ENCODE data around the gene DPH1.

The DPH1 gene

DNA sequence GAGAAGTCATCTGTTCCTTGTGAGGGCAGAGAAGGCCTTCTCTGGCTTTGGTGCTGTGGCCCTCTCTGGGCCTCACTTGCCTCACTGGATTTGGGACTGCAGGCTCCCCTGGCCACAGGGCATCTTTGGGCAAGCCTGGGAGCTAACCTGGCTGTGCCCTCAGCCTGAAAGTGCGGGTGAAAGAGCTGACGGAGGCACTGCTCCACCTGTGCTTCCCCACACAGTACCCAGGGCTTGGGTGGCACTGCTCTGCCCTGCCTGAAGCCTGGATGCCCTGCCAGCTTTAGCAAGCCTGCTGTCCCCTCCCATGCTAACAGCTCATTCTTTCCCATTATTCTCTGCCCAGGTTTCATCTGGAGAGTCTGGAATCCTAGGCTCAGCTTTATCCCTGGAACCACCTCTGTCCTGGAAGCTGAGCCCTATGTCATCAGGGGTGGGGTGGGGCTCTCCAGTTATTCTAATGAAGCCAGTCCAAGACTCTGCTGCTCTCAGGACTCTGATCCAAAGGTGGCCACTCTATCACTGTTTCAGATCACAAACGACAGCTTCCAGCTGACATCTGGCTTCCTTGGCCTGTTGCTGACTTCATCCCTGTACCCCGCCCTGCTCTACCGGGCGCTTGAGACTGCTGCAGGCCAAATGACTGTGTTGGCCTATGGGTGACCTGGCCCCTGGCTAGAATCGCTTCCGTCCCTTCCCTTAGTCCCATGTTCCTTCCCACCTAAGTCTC is 54.2 kb downstream of the DPH1 start:
- TF ChIP-seq LEF1 (IDR thresholded peaks at IDR 0.05; ENCODE audit: borderline replicate concordance), result no peak
- no peak for TF ChIP-seq SP1 (IDR thresholded peaks at IDR 0.05)
- TF ChIP-seq FOXA1 (IDR thresholded peaks at IDR 0.05), result no peak
- no peak for TF ChIP-seq ELF4 (IDR thresholded peaks at IDR 0.05)
- no peak for TF ChIP-seq PKNOX1 (IDR thresholded peaks at IDR 0.05)
- ChIA-PET POLR2A (no interaction called here), CTCF (no interaction called here)
- DNase-seq (ENCODE audit: extremely low spot score), result no peak

- ChIA-PET CTCF (no interaction called here), POLR2A (no interaction called here)
- no peak for TF ChIP-seq NFRKB (IDR thresholded peaks at IDR 0.05)
- TF ChIP-seq ELF4 (IDR thresholded peaks at IDR 0.05), result no peak
- no peak for TF ChIP-seq LEF1 (IDR thresholded peaks at IDR 0.05; ENCODE audit: borderline replicate concordance)
- TF ChIP-seq L3MBTL2 (conservative IDR thresholded peaks at IDR 0.05), result no peak
- TF ChIP-seq CTBP1 (IDR thresholded peaks at IDR 0.05; ENCODE audit: borderline replicate concordance), result no peak
- TF ChIP-seq ARNT (IDR thresholded peaks at IDR 0.05), result no peak
- no peak for TF ChIP-seq PKNOX1 (IDR thresholded peaks at IDR 0.05)
- no peak for TF ChIP-seq FOXA1 (IDR thresholded peaks at IDR 0.05)
- TF ChIP-seq BHLHE40 (IDR thresholded peaks at IDR 0.05; ENCODE audit: borderline replicate concordance), result no peak
- no peak for TF ChIP-seq FOXM1 (IDR thresholded peaks at IDR 0.05; ENCODE audit: borderline replicate concordance)
- TF ChIP-seq ZNF384 (IDR thresholded peaks at IDR 0.05), result no peak
- no peak for TF ChIP-seq SUZ12 (IDR thresholded peaks at IDR 0.05)
- no peak for TF ChIP-seq TARDBP (IDR thresholded peaks at IDR 0.05)
- no peak for TF ChIP-seq SP1 (IDR thresholded peaks at IDR 0.05)
- TF ChIP-seq FOXK2 (IDR thresholded peaks at IDR 0.05), result no peak
- no peak for TF ChIP-seq HDGF (IDR thresholded peaks at IDR 0.05; ENCODE audit: borderline replicate concordance)
- DNase-seq (ENCODE audit: extremely low spot score), result no peak
Measured at GRCh38 chr17:2084766-2085647, 55.1 kb downstream of the DPH1 start.

DNA sequence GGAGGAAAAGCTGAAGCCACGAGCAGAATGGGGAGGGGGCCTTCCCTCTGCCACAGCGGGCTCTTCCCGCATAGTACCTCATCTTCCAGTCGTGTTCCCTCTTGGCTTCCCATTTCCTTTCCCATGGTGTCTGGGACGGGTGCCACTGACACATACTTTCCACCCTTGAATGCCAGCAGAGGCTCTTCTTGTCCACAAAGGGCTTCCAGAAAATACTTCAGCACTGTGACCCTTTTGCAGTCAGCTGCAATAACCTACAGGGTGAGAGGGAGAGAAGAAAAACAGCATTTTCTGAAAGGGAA is 55.6 kb downstream of the DPH1 start:
- ChIA-PET POLR2A (no interaction called here), CTCF (no interaction called here)
- no peak for DNase-seq (ENCODE audit: extremely low spot score)
- TF ChIP-seq CTBP1 (IDR thresholded peaks at IDR 0.05; ENCODE audit: borderline replicate concordance), result no peak

GRCh38 chr17:2086306-2086705 is 56.4 kb downstream of the DPH1 start:
- TF ChIP-seq PKNOX1 (IDR thresholded peaks at IDR 0.05) (no peak), FOXM1 (IDR thresholded peaks at IDR 0.05; ENCODE audit: borderline replicate concordance) (no peak), BHLHE40 (IDR thresholded peaks at IDR 0.05; ENCODE audit: borderline replicate concordance) (no peak), LEF1 (IDR thresholded peaks at IDR 0.05; ENCODE audit: borderline replicate concordance) (no peak), NFRKB (IDR thresholded peaks at IDR 0.05) (no peak)
- POLR2A ChIA-PET, result no interaction called here

DNA sequence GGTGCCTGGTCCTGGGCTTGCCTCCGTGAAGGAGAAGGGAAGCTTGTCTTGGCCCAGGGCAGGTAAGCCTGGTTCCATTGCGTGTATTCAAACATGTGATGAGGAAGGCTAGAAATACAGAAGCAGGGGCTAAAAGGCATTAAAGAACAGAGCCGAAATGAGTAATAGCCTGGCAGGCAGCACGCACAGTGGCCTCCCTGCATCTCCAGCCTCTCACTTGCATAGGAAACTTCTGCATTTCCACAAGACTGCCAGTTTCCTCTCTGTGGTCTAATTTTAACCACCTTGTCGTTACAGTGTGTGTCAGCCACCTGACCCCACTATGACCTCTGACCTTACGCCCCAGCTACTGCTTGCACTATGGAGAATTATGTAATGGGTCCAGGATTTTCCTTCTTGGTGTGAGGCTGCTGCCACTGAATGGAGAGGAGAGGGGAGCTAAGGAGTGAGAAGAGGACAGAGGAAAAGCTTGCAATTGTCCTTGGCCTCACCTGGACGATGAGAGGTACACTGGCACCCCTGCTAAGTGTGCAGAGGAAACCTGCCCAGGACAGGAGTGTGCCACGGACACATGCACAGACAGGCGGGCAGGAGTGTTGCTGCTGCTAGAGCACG is 57.8 kb downstream of the DPH1 start:
- CTCF ChIA-PET, result interaction anchor here (0.9 kb wide), 1 partner anchor 33 kb away, joined by 3 read pairs; no protein-coding TSS in a partner anchor
- DNase-seq (ENCODE audit: extremely low spot score), result no peak
- no peak for TF ChIP-seq FOXK2 (IDR thresholded peaks at IDR 0.05)
- TF ChIP-seq FOXA1 (IDR thresholded peaks at IDR 0.05), result no peak
- no peak for TF ChIP-seq PKNOX1 (IDR thresholded peaks at IDR 0.05)
- no peak for TF ChIP-seq SUZ12 (IDR thresholded peaks at IDR 0.05)
- POLR2A ChIA-PET, result no interaction called here

More at GRCh38 chr17:2086306-2086705, 56.4 kb downstream of the DPH1 start:
- DNase-seq (ENCODE audit: extremely low spot score), result no peak
- CTCF ChIA-PET, result no interaction called here

DNA sequence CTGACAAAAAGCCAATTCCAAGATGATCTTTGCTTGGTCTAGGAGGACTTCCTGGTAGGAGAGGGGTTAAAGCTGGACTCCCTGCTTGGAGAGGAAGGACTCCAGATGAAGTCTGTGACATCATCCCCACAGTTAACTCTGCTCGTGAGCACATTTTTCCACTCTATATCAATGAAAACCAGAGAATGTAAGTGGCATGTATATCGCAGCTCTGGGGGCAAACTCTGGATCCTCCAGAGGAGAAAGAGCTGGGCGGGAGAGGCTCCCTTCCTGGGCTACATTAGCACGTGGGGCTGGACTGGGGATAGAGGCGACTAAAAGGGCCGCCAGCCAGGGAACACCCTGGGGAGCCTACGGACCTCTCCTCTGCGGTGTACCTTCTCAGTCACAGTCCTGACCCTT is 59.1 kb downstream of the DPH1 start:
- POLR2A ChIA-PET, result interaction anchor here (1.6 kb wide), 1 partner anchor 248 kb away, joined by 3 read pairs; the partner anchor contains the start of gene TSR1
- no peak for DNase-seq (ENCODE audit: extremely low spot score)
- TF ChIP-seq FOXK2 (IDR thresholded peaks at IDR 0.05) (no peak), ELF4 (IDR thresholded peaks at IDR 0.05) (no peak), HDGF (IDR thresholded peaks at IDR 0.05; ENCODE audit: borderline replicate concordance) (no peak), ARNT (IDR thresholded peaks at IDR 0.05) (no peak), L3MBTL2 (conservative IDR thresholded peaks at IDR 0.05) (no peak), CTBP1 (IDR thresholded peaks at IDR 0.05; ENCODE audit: borderline replicate concordance) (no peak), NFRKB (IDR thresholded peaks at IDR 0.05) (no peak), ZNF384 (IDR thresholded peaks at IDR 0.05) (no peak), FOXM1 (IDR thresholded peaks at IDR 0.05; ENCODE audit: borderline replicate concordance) (no peak), FOXA1 (IDR thresholded peaks at IDR 0.05) (no peak), LEF1 (IDR thresholded peaks at IDR 0.05; ENCODE audit: borderline replicate concordance) (no peak), SP1 (IDR thresholded peaks at IDR 0.05) (no peak), PKNOX1 (IDR thresholded peaks at IDR 0.05) (no peak), BHLHE40 (IDR thresholded peaks at IDR 0.05; ENCODE audit: borderline replicate concordance) (no peak), TARDBP (IDR thresholded peaks at IDR 0.05) (no peak), SUZ12 (IDR thresholded peaks at IDR 0.05) (no peak)
- CTCF ChIA-PET, result no interaction called here

All from HEK293T (cell line).